ENCODE measurements around the gene SAMD4A.
"Not testable (repeated sequence)": the region's sequence is repeated elsewhere in the genome, so short reads cannot be mapped to it uniquely, and the experiment has no call there.

Gene SAMD4A

GRCh38 chr14:54801482-54801881 is 234.6 kb downstream of the SAMD4A start:
- DNase-seq (ENCODE audit: low read depth in 2 of 2), result not testable (repeated sequence)

GRCh38 chr14:54803396-54803795 is 236.5 kb downstream of the SAMD4A start:
- no peak for DNase-seq (ENCODE audit: low read depth in 2 of 2)

GRCh38 chr14:54803926-54804537 is 237.1 kb downstream of the SAMD4A start:
- DNase-seq (ENCODE audit: low read depth in 2 of 2), result no peak

GRCh38 chr14:54804538-54805041 is 237.7 kb downstream of the SAMD4A start:
- no peak for DNase-seq (ENCODE audit: low read depth in 2 of 2)

- no peak for DNase-seq (ENCODE audit: low read depth in 2 of 2)
Observed at GRCh38 chr14:54805070-54805444, 238.1 kb downstream of the SAMD4A start.

- peak; percentile 68 to 79 for DNase-seq (ENCODE audit: low read depth in 2 of 2)
Observed at GRCh38 chr14:54805445-54806322, 238.8 kb downstream of the SAMD4A start.

GRCh38 chr14:54806616-54807015 is 239.7 kb downstream of the SAMD4A start:
- DNase-seq (ENCODE audit: low read depth in 2 of 2), result no peak

- DNase-seq (ENCODE audit: low read depth in 2 of 2), result no peak
Observed at GRCh38 chr14:54807428-54807827, 240.5 kb downstream of the SAMD4A start.

- DNase-seq (ENCODE audit: low read depth in 2 of 2), result no peak
Observed at GRCh38 chr14:54807881-54808280, 241.0 kb downstream of the SAMD4A start.

GRCh38 chr14:54808326-54809161 is 241.6 kb downstream of the SAMD4A start:
- no peak for DNase-seq (ENCODE audit: low read depth in 2 of 2)

GRCh38 chr14:54809767-54810166 is 242.8 kb downstream of the SAMD4A start:
- no peak for DNase-seq (ENCODE audit: low read depth in 2 of 2)

- no peak for DNase-seq (ENCODE audit: low read depth in 2 of 2)
Observed at GRCh38 chr14:54812617-54813016, 245.7 kb downstream of the SAMD4A start.

- no peak for DNase-seq (ENCODE audit: low read depth in 2 of 2)
Observed at GRCh38 chr14:54813081-54813480, 246.2 kb downstream of the SAMD4A start.

GRCh38 chr14:54814076-54814475 is 247.1 kb downstream of the SAMD4A start:
- peak in 1 of 2 donors; percentile 17 for DNase-seq (ENCODE audit: low read depth in 2 of 2)

- no peak for DNase-seq (ENCODE audit: low read depth in 2 of 2)
Observed at GRCh38 chr14:54815016-54815415, 248.1 kb downstream of the SAMD4A start.

GRCh38 chr14:54815515-54815914 is 248.6 kb downstream of the SAMD4A start:
- DNase-seq (ENCODE audit: low read depth in 2 of 2), result no peak

GRCh38 chr14:54816450-54816849 is 249.5 kb downstream of the SAMD4A start:
- no peak for DNase-seq (ENCODE audit: low read depth in 2 of 2)

GRCh38 chr14:54817506-54817905 is 250.6 kb downstream of the SAMD4A start:
- no peak for DNase-seq (ENCODE audit: low read depth in 2 of 2)

GRCh38 chr14:54818201-54819133 is 251.5 kb downstream of the SAMD4A start:
- no peak for DNase-seq (ENCODE audit: low read depth in 2 of 2)

- no peak for DNase-seq (ENCODE audit: low read depth in 2 of 2)
Observed at GRCh38 chr14:54822685-54823084, 255.8 kb downstream of the SAMD4A start.

Data from activated CD4-positive, alpha-beta T cell treated with anti-CD3 and anti-CD28 coated beads for 24 hours (primary cell).